HG03135 (cell line): ENCODE results near the gene MYDGF.

Source experiments
- ATAC-seq: cut with Tn5 transposase; IDR thresholded peaks from one replicate; pipeline ENCODE4 v1.9.1; 2021; ENCODE audit warnings: mild to moderate bottlenecking, moderate library complexity; ENCODE audit not compliant: unreplicated experiment

MYDGF gene

DNA sequence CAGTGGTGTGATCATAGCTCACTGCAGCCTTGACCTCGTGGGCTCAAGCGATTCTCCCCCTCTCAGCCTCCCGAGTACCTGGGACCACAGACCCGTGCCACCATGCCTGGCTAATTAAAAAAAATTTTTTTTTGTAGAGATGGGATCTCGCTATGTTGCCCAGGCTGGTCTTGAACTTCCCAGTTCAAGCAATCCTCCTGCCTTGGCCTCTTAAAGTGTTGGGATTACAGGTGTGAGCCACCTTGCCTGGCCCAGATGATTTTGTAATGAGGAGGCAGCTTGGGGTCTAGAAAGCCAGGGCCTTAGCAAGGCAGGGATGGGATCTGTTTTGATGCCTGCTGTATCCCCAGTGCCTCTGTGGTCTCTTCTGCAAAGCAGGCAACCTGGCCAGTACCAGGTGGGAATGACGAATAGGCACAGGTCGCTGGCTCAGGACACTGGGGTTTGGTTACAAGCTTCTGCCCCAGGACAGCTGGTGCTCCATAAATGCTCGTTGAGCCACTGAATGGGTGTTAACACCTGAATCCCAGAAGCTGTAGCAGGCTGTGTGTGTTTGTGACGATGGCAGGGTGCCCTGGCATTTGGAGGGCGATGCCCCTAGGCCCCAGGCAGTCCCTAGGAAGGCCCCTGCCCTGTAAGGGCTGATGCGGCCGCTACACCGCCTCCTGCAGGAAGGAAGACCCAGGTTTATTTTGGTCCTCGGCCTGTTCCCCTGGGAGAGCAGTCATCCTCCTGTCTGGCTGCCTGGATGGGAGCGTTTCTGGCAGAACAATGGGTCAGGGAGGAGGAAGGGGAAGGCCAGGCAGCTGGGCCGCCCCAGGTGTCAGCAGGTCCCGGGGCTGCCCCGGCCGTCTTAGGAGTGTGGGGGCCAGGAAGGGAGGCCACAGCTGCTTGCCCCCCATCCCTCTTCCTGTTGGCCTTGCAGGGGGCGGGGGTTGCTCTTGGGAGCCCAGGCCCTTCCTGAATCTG is 22.2 kb downstream of the MYDGF start:
- no peak for ATAC-seq

DNA sequence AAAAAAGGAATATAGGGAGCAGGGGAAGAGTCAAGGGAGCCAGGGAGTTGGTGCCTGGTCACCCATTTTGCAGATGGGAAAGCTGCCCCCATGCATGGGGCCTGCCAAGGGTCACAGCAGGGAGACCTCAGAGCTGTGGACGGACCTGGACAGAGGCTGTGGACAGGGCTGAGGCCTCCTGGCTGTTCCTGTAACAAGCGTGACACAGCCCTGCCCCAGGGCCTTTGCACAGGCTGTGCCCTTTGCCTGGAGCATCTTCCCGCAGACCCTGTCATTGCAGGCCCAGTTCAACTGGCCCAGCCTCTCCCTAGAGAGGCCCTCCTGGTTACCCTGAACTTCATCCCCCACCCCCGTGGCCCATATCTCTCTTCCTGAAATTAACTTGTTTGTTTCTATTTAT is 24.4 kb downstream of the MYDGF start:
- ATAC-seq, result no peak

DNA sequence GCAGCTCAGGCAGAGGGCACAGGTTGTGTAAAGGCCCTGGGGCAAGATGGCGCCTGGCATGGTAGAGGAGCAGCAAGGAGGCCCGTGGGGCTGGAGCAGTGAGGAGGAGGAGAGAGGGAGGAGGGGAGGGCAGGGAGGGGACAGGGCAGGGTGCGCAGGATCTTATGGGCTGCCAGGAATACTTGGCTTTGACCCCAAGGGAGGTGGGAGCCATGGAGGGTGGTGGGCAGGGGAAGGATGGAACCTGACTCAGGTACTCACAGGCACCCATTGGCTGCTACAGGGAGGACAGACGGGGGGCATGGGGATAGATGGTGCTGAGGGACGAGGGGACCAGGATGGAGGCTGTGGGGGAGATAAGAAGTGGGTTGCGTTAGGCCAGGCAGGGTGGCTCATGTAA is 27.5 kb downstream of the MYDGF start:
- ATAC-seq, result no peak

DNA sequence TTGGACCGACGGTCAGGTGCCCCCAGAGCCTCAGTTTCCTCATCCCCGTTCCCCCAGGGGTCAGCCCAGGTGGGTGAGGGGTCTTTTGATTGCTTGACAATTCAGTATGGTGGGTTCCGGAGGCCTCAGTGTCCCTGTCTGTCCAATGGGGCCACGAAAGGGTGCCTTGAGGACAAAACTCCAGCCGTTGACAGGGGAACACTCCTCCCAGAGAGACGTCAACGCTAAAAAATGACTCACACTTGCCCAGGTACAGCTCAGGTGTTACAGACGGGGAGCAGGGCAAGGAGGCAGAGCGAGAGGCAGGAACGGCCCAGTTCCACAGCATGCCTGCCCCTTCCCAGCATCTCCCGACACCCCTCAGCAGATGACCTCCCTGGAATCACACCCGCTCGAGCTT is 29.0 kb downstream of the MYDGF start:
- no peak for ATAC-seq

DNA sequence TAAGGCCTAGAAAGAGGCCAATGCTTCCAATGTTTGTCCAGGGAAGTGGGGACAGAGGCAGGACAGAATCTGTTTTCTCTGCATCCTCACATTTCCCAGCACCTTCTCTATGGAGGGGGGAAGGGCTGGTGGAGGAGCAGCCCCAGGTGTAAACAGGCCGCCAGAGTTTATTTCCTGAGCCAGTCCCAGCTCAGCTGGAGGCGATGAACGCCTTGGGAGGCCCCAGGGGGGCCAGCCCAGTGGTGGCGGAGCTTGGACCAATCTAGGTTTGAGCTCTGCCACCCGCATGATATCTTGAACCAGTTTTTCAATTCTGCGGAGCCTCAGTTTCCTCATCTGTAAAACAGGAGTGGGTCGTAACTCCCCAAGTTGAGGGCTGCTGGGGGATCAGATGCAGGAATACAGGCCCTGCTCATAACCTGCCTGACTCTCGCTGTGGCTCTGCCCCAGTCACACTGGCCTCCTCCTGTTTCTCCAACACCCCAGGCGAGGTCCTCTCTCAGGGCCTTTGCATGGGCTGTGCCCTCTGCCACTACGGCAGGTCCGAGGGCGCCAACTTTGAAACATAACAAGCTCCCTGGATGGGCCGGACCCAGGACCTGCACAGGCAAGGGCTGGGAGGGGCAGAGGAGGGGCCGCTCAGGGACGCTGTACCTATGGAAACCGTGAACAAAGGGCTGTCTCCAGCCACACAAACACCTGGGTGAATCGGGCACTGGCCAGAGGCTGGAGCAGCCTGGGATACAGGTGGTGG is 29.7 kb downstream of the MYDGF start:
- no peak for ATAC-seq

DNA sequence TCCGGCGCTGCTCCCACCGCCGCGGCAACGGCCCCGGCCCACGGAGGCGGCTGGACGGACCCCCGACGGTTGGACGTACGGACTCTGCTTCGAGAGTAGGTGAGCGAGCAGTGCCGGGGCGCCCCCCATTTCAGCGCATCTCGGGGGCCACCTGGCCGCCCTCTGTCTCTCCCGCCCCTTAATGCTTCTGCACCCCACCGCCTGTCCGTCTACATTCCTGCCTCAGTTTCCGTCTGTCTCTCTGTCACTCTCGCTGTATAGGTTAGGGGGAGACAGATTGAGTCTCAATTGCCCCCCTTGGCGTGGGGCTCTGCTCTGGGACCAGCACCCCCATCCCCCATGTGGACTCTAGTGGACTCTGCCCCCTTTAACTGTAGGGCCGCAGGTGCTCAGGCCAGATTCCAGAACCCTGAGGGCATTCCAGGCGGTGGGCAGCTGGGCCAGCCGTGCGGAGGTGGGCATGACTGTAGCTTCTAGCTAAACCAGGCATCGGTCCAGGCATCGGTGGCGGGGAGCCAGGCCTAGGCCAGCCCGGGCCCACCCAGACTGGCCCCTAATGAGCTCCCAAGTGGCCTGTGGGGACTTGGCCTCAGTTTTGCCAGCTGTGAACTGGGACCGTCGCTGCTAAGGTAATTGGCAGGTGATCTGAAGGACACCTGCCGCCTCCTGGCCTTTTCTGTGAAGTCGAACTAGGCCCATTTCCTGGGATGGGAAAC is 30.5 kb downstream of the MYDGF start:
- ATAC-seq, result peak; percentile 6

DNA sequence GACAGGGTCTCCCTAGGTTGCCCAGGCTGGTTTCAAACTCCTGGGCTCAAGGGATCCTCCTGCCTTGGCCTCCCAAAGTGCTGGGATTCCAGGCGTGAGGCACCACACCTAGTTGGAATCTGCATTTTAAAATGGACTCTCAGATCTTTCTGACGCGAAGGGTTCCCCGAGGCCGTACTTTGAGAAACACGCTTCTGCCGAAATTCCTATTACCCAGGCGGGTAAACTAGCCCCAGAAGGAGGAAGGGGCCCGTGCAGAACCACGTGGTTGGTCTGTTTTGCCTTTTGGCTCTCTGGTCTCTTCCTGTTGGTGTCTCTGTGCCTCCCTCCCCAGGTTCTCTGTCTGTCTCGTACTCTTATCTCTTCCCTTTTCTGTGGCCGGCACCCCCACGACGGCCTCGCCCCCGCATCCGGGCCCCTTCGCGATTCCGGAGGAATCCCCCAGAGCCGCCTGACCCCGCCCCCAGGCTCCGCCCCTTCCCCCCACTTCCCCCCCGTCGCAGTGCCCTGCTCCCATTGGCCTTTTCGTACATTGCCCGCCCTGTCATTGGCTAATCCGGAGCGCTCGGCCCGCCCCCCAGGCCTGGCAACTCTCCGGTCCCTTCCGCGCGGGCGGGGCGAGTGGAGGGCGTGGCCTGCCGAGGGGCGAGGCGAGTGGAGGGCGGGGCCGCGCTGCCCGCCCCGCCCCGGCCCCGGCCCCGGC is 31.2 kb downstream of the MYDGF start, which contains the start of gene TNFAIP8L1:
TNFAIP8L1 (plus strand) TSS at position 689 of the 703 bp plus-strand sequence. CDS start 12,354 bp downstream, outside the sequence.
- ATAC-seq, result peak; percentile 77

DNA sequence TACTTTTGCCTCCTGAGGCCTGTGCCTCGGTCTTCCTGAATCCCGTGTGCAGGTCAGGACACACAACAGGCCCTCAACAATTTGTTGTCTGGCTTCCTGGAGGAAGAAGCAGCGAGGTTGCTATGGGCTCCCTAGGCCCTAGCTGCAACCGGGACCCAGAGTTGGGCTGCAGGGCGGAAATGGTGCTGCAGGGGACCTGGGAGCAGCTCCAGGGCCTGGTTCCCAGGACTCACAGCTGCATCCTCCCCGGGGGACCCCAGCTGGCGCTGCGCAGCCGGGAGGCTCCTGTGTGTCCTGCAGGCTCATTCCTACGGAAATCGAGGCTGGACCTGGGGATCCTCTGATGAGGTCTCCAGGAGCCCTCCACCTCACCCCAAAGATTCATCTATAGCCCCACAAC is 31.8 kb downstream of the MYDGF start:
- no peak for ATAC-seq

DNA sequence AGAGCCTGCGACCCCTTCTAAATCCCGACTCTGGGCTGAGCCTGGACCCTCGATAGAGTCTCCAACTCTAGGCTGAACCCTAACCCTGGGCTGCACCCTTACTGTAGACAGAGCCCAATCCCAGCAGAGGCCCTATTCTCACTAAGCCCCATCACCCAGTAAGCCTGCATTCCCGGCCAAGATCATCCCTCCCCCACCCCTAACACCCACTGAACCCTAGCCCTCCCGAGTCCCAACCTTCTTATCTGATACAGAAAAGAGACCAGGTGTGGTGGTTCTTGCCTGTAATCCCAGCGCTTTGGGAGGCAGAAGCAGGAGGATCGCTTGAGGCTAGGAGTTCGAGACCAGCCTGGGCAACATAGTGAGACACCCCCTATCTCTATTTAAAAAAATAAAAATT is 33.4 kb downstream of the MYDGF start:
- ATAC-seq, result no peak

DNA sequence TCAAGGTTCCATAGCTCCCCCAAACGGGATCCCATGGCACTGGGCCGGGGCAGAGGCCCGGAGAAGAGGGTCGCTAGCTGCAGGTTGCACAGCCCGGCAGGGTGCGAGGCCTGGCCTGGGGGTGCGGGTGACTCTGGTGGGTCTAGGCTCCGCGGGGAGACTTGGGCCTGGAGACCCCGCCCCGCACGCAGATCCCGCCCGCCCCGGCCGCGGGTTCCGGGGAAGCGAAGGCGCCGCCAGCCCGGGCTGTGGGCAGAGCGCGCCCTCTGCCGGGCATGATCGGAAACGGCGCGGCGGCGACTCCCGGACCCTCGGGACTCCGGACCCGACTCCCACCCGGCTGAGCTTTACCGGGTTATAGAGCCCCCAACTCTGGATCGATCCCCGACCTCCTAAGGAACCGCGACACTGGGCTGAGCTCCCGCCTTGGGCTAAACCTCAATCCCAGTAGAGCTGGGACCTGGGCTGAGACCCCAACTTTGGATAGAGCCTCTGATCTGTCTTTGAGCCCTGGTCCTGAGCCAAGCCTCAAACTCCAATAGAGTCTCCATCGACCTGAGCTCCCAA is 33.9 kb downstream of the MYDGF start:
- no peak for ATAC-seq

DNA sequence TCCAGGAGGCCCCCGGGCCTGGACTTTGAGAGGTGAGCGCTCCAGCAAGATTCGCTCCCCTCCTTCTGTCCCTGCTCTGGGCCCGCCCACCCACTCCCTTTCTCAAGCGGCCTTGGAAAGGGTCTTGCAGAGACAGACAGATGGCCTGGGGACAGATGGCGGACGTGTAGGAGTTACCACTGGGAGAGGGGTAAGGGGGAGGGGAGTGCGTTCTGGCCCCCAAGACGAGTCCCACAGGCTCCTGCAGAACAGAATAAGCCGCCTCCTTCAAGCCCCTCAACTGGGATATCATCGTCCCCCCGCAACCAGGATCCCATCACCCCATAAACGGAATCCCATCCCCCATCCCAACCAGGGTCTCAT is 34.4 kb downstream of the MYDGF start:
- ATAC-seq, result no peak

DNA sequence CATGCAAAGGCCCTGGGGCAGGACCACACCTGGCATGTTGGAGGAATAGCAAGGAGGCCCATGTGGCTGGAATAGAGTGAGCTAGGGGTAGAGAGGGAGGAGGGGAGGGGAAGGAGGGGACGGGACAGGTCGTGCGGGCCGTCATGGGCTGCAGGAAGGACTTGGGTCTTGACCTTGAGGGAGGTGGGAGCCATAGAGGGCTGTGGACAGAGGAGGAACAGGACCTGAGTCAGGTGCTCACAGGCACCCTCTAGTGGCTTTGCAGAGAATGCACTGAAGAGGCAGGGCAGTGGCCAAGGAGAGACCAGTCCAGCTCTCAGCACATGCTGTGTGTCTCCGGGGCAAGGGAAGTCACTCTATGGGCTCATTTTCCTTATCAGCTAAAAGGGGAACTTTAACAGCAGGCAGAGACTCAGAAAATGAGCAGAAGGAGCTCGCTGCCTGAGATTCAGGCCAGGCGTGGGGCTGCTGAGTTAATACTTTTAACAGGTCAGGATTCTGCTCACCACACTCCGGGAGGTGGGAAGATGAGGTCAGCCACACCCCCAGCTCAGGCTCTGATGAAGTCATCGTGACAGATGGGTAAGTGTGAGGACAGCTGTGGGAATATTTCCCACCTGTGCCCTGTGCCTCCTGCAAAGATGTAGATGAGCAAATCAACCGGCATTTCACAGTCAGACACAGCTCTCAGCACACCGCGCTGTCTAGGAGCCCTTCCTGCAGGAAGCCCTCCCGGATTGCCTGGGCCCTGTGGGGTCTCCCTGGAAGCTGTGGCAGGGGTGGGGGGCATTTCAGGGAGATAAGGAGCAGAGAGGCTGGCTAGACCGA is 36.8 kb downstream of the MYDGF start:
- no peak for ATAC-seq

DNA sequence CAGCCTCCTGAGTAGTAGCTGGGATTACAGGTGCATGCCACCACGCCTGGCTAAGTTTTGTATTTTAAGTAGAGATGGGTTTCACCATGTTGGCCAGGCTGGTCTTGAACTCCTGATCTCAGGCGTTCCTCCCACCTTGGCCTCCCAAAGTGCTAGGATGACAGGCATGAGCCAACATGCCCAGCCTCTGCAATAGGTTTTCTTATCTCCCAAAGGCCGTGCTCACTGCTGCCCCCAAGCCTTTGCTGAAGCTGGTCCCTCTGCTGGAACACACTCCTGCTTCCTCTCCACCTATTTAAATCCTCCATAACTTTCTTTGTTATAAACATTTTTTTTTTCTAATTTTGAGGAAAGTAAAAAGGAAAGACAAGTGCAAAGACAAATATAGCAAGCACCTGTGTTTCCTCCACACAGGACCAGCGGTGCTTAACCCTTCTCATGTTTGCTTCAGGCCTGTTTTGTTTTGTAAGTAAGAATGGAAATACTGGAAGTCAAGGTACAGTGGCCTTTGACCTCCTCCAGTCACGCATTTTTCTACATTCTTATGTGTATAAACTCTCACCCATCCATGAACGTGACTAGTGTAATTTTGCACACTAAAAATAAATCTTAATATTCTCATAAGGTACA is 45.3 kb downstream of the MYDGF start:
- no peak for ATAC-seq

DNA sequence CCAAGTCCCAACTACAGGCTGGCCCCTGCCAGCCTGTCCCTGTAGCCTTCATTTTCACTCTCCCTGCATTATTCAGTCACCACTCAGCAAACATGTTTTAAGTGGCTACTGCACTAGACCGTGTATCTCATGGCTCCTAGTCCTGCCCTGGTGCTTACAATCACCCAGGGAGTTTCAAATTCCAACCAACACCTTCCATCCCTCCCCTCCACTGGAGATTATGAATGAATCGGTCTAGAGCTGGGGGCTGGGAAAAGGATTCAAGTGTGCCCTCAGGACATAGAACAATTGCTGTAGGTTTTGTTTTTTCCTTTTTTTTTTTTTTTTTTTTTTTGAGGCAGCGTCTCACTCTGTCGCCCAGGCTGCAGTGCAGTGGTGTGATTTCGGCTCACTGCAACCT is 45.8 kb downstream of the MYDGF start:
- no peak for ATAC-seq

DNA sequence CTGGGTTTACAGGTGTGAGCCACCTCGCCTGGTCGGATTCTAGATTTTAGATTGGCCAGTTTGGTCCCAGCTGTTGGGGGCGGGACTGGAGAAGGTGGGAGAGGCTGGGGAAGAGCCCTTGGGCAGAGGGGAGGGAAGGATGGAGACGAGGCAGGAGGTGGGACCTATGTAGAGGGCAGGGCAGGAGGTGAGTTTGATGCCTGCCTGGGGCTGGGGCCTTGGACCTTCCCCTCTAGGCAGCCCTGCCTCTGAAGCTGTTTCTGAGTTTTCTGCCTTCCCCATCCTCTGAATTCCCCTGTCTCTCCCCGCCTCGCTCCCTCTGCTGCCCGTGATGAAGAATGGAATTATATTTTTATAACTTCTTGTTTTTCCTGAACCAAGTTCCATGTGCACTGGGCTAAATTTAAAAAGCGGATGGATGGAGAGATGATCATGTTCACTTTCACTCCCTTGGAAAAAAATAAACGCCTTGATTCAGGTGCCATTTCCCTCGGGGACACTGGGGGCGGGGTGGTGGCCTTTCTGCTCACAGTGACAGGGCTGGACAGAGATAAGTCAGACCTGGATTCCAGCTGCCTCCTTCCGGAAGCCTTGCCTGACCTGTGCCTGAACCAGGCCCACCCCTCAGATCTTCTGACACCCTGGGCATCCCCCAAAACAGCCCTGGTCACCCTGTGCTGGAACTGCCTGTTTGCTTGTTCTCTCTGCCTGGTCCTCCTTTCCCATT is 47.3 kb downstream of the MYDGF start:
- no peak for ATAC-seq

DNA sequence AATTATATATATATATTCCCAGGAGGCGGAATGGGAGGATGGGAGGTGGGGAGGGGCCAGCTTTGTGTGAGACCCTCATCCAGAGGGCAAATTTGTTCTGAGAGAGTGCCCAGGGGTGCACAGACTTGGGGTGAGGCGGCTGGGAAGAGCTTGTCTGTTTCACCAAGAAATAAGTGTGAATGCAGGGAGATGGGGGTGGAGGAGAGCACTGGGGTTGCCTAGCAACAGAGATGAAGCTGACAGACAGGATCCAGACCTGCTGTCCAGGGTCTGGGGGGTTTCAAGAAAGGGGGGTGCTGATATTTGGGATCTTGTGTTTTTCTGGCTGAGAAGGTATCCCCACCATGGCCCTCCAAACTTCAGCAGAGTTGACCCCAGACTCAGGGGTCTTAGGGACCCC is 49.5 kb downstream of the MYDGF start:
- ATAC-seq, result no peak

DNA sequence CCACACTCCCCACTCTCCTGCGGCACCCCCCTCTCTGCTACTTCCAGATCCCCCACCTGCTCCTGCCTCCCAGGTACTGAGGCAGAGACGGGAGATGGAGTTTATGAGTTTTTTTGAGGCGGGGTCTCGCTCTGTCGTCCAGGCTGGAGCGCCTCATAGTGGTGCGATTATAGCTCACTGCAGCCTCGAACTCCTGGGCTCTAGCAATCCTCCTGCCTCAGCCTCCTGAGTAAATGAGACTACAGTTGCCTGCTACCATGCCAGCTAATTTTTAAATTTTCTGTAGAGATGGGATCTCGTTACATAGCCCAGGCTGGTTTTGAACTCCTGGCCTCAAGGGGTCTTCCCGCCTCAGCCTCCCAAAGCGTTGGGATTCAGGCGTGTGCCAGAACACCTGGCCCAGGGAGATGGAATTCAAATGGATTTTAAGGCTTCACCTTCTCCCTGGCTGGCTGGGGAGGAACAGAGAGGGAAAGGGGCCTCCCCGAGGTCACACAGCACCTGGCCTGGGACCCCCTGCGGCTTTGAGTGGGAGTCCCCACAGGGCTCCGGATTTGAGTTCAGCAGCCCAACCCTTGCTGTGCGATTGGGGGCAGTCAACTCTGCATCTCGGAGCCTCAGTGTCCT is 50.4 kb downstream of the MYDGF start:
- ATAC-seq, result no peak

DNA sequence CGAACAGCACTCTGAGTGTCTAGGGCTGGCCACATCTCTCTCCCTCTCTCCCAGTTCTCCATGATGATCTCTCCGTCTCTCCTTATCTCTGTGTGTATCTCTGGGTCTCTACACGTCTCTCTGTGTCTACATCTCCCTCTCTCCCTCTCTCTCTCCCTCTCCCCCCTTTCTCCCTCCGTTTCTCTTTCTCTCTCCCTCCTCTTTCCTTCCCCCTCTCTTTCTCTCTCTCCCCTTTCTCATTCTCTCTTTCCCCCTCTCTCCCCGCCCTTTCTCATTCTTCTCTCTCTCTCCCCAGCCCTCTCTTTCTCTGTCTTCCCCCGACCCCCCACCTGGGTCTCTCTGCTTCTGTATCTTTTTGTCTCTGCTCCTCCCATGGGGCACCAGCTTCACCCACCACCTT is 52.1 kb downstream of the MYDGF start:
- no peak for ATAC-seq
